Osteocyte (in vitro differentiated cells): ENCODE measurements around the gene PPAN. TPM values are rescaled to one million over a fixed set of nuclear protein-coding genes. Genes with fewer than 3 reads are reported as not detected.

Experiments
- DNase-seq: peaks from one replicate; pipeline ENCODE4 v3.0.0; 2021; ENCODE audit warnings: mixed read lengths; ENCODE audit not compliant: unreplicated experiment; ENCODE audit errors: extremely low spot score
- H3K27ac Mint-ChIP-seq: one replicate; pipeline ENCODE4 v1.8.0; 2021; ENCODE audit warnings: mild to moderate bottlenecking, mixed read lengths; ENCODE audit not compliant: unreplicated experiment
- H3K27me3 Mint-ChIP-seq: one replicate; pipeline ENCODE4 v1.8.0; 2021; ENCODE audit warnings: mixed read lengths; ENCODE audit not compliant: unreplicated experiment
- H3K36me3 Mint-ChIP-seq: one replicate; pipeline ENCODE4 v1.8.0; 2021; ENCODE audit warnings: mixed read lengths; ENCODE audit not compliant: unreplicated experiment
- H3K4me1 Mint-ChIP-seq: one replicate; pipeline ENCODE4 v1.8.0; 2021; ENCODE audit warnings: mixed read lengths; ENCODE audit not compliant: unreplicated experiment
- H3K4me3 Mint-ChIP-seq: one replicate; pipeline ENCODE4 v1.8.0; 2021; ENCODE audit warnings: mild to moderate bottlenecking, moderate library complexity, mixed read lengths; ENCODE audit not compliant: unreplicated experiment
- H3K9me3 Mint-ChIP-seq: one replicate; pipeline ENCODE4 v1.8.0; 2021; ENCODE audit warnings: mixed read lengths; ENCODE audit not compliant: unreplicated experiment
- CTCF ChIP-seq: fragments of 200-600 bp; sonication (generic); IDR thresholded peaks from 2 replicates; pipeline ENCODE4 v1.5.0; 2021; ENCODE audit warnings: antibody characterized with exemption, mild to moderate bottlenecking, moderate library complexity
- total RNA-seq: library from RNA; stranded (reverse); gene quantifications from 2 replicates; pipeline ENCODE4 v1.2.1, GENCODE V29; 2021

PPAN gene
- total RNA-seq, 1 donor from 2014 or later: 40.9 TPM

GRCh38 chr19:10118960-10119359 lies 12.8 kb downstream of the PPAN start:
- no peak for DNase-seq
- Mint-ChIP-seq H3K4me3 (peak overlapping the region; percentile 89), H3K9me3 (no peaks in the 10 kb centered on the region), H3K4me1 (peaks cover 22% of the 10 kb centered on the region), H3K27me3 (no peaks in the 10 kb centered on the region), H3K27ac (peak overlapping the region; percentile 86), H3K36me3 (peaks cover 9% of the 10 kb centered on the region)
- TF ChIP-seq CTCF: no peak

GRCh38 chr19:10120538-10121189 lies 14.5 kb downstream of the PPAN start:
- no peak for DNase-seq
- Mint-ChIP-seq H3K4me1 (peaks cover 22% of the 10 kb centered on the region), H3K4me3 (no peak overlapping the region), H3K27me3 (no peaks in the 10 kb centered on the region), H3K36me3 (peaks cover 12% of the 10 kb centered on the region), H3K9me3 (no peaks in the 10 kb centered on the region), H3K27ac (peak overlapping the region; percentile 50)
- TF ChIP-seq CTCF: no peak

GRCh38 chr19:10122045-10122444 lies 15.9 kb downstream of the PPAN start:
- no peak overlapping the region for H3K4me3 Mint-ChIP-seq
- TF ChIP-seq CTCF: no peak
- peaks cover 6% of the 10 kb centered on the region for H3K36me3 Mint-ChIP-seq
- H3K27me3 Mint-ChIP-seq: no peaks in the 10 kb centered on the region
- peaks cover 22% of the 10 kb centered on the region for H3K4me1 Mint-ChIP-seq
- H3K27ac Mint-ChIP-seq: no peak overlapping the region
- no peak for DNase-seq
- H3K9me3 Mint-ChIP-seq: no peaks in the 10 kb centered on the region

- Mint-ChIP-seq H3K4me1 (peaks cover 14% of the 10 kb centered on the region), H3K4me3 (no peak overlapping the region), H3K27me3 (no peaks in the 10 kb centered on the region), H3K9me3 (no peaks in the 10 kb centered on the region), H3K27ac (no peak overlapping the region), H3K36me3 (peaks cover 3% of the 10 kb centered on the region)
- DNase-seq: no peak
- no peak for TF ChIP-seq CTCF
Observed at GRCh38 chr19:10124429-10124828, 18.3 kb downstream of the PPAN start.

GRCh38 chr19:10126213-10126639 lies 20.1 kb downstream of the PPAN start:
- peaks cover 7% of the 10 kb centered on the region for H3K36me3 Mint-ChIP-seq
- TF ChIP-seq CTCF: no peak
- H3K4me3 Mint-ChIP-seq: no peak overlapping the region
- H3K27me3 Mint-ChIP-seq: no peaks in the 10 kb centered on the region
- no peak for DNase-seq
- no peaks in the 10 kb centered on the region for H3K9me3 Mint-ChIP-seq
- H3K4me1 Mint-ChIP-seq: peaks cover 5% of the 10 kb centered on the region
- H3K27ac Mint-ChIP-seq: no peak overlapping the region
